Measurements from ENCODE around the gene ILK. TPM values are rescaled to one million over a fixed set of nuclear protein-coding genes. Genes with fewer than 3 reads are reported as not detected.
A peak's percentile ranks its signal among the peaks of the same experiment; 100 is the strongest.

Gene ILK
- total and polyA plus RNA-seq, 2 of the 13 experiments (the other 11 are each of a cell fraction or from before 2014, with no cell fraction given) = 70.3 to 108 TPM

DNA sequence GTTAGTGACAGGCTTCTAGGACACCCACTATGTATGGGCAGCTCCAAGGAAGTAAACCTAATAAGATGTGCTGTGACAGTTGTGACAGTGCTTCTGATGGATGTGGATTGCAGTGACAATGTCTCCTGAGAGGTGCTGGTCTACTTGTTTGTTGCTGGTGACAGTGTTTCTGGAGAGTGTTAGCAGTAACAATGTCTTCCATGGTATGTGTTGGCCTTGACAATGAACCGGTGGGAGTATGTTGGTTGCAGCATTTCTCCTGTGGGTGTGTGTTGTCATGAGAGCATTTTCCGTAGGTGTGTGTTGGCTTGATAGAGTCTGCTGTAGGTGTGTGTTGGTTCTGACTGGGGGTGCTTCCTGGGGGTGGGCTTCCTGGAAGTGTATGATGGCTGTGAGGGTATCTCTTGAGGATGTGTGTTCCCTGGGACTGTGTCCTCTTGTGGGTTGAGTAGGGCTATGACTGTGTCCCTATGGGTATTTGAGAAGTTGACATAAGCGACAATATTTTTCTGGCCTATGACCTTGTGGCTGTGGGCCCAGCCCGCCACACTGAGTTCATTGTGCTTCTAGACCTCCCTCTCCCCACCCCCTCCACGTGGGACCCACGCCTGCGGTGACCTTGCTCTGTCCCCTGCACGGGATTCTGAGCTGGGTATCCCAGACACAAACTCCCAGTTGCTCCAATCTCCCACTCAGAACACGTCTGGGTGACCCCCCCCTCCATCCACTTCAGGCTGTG lies 50.9 kb downstream of the ILK start (continued):
- TF ChIP-seq, protein P1, sequence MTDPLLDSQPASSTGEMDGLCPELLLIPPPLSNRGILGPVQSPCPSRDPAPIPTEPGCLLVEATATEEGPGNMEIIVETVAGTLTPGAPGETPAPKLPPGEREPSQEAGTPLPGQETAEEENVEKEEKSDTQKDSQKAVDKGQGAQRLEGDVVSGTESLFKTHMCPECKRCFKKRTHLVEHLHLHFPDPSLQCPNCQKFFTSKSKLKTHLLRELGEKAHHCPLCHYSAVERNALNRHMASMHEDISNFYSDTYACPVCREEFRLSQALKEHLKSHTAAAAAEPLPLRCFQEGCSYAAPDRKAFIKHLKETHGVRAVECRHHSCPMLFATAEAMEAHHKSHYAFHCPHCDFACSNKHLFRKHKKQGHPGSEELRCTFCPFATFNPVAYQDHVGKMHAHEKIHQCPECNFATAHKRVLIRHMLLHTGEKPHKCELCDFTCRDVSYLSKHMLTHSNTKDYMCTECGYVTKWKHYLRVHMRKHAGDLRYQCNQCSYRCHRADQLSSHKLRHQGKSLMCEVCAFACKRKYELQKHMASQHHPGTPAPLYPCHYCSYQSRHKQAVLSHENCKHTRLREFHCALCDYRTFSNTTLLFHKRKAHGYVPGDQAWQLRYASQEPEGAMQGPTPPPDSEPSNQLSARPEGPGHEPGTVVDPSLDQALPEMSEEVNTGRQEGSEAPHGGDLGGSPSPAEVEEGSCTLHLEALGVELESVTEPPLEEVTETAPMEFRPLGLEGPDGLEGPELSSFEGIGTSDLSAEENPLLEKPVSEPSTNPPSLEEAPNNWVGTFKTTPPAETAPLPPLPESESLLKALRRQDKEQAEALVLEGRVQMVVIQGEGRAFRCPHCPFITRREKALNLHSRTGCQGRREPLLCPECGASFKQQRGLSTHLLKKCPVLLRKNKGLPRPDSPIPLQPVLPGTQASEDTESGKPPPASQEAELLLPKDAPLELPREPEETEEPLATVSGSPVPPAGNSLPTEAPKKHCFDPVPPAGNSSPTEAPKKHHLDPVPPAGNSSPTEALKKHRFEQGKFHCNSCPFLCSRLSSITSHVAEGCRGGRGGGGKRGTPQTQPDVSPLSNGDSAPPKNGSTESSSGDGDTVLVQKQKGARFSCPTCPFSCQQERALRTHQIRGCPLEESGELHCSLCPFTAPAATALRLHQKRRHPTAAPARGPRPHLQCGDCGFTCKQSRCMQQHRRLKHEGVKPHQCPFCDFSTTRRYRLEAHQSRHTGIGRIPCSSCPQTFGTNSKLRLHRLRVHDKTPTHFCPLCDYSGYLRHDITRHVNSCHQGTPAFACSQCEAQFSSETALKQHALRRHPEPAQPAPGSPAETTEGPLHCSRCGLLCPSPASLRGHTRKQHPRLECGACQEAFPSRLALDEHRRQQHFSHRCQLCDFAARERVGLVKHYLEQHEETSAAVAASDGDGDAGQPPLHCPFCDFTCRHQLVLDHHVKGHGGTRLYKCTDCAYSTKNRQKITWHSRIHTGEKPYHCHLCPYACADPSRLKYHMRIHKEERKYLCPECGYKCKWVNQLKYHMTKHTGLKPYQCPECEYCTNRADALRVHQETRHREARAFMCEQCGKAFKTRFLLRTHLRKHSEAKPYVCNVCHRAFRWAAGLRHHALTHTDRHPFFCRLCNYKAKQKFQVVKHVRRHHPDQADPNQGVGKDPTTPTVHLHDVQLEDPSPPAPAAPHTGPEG (CRISPR knock-in tag; IDR thresholded peaks at IDR 0.05) = no peak
- TF ChIP-seq ZNF776 (CRISPR knock-in tag; IDR thresholded peaks at IDR 0.05) (no peak), ESRRA (CRISPR knock-in tag; IDR thresholded peaks at IDR 0.05; ENCODE audit: low read depth) (peak; percentile 63; the same call in 1 of the 2 replicates), ZSCAN20 (CRISPR knock-in tag; IDR thresholded peaks at IDR 0.05; ENCODE audit: borderline replicate concordance) (no peak), ZNF724P (CRISPR knock-in tag; IDR thresholded peaks at IDR 0.05; ENCODE audit: borderline replicate concordance) (no peak), SALL1 (CRISPR knock-in tag; IDR thresholded peaks at IDR 0.05) (peak; percentile 58), NFATC3 (CRISPR knock-in tag; IDR thresholded peaks at IDR 0.05) (no peak), FOXP1 (IDR thresholded peaks at IDR 0.05) (no peak), FOXP1 (CRISPR knock-in tag; IDR thresholded peaks at IDR 0.05) (peak; percentile 28; the same call in 1 of the 2 replicates), ZNF343 (CRISPR knock-in tag; IDR thresholded peaks at IDR 0.05) (no peak), RARA (CRISPR knock-in tag; IDR thresholded peaks at IDR 0.05) (peak; percentile 72), EED (CRISPR knock-in tag; IDR thresholded peaks at IDR 0.05) (no peak), SP5 (CRISPR knock-in tag; IDR thresholded peaks at IDR 0.05; ENCODE audit: borderline replicate concordance, low read depth) (peak; percentile 97), SP1 (IDR thresholded peaks at IDR 0.05) (no peak), SP1 (CRISPR knock-in tag; IDR thresholded peaks at IDR 0.05) (no peak), ZNF552 (CRISPR knock-in tag; IDR thresholded peaks at IDR 0.05; ENCODE audit: borderline replicate concordance) (no peak), BCL6 (CRISPR knock-in tag; IDR thresholded peaks at IDR 0.05) (peak; percentile 76), RAD21 (CRISPR knock-in tag; IDR thresholded peaks at IDR 0.05) (no peak), ZNF3 (CRISPR knock-in tag; IDR thresholded peaks at IDR 0.05) (no peak)
- TF ChIP-seq, protein P2, sequence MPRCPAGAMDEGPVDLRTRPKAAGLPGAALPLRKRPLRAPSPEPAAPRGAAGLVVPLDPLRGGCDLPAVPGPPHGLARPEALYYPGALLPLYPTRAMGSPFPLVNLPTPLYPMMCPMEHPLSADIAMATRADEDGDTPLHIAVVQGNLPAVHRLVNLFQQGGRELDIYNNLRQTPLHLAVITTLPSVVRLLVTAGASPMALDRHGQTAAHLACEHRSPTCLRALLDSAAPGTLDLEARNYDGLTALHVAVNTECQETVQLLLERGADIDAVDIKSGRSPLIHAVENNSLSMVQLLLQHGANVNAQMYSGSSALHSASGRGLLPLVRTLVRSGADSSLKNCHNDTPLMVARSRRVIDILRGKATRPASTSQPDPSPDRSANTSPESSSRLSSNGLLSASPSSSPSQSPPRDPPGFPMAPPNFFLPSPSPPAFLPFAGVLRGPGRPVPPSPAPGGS (CRISPR knock-in tag; IDR thresholded peaks at IDR 0.05) = no peak
- TF ChIP-seq, protein P3, sequence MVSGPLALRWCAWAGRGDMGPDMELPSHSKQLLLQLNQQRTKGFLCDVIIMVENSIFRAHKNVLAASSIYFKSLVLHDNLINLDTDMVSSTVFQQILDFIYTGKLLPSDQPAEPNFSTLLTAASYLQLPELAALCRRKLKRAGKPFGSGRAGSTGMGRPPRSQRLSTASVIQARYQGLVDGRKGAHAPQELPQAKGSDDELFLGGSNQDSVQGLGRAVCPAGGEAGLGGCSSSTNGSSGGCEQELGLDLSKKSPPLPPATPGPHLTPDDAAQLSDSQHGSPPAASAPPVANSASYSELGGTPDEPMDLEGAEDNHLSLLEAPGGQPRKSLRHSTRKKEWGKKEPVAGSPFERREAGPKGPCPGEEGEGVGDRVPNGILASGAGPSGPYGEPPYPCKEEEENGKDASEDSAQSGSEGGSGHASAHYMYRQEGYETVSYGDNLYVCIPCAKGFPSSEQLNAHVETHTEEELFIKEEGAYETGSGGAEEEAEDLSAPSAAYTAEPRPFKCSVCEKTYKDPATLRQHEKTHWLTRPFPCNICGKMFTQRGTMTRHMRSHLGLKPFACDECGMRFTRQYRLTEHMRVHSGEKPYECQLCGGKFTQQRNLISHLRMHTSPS (CRISPR knock-in tag; IDR thresholded peaks at IDR 0.05; ENCODE audit: low read depth) = no peak
